GM18505 (cell line): ENCODE data around the gene CDKAL1.

Source experiments
- ATAC-seq: cut with Tn5 transposase; IDR thresholded peaks from one replicate; pipeline ENCODE4 v1.9.1; 2021; ENCODE audit not compliant: unreplicated experiment
- POLR2A ChIP-seq: IDR thresholded peaks from 4 replicates; pipeline ENCODE4 v1.6.1; 2011; ENCODE audit warnings: borderline replicate concordance; ENCODE audit not compliant: insufficient read depth, insufficient read length; ENCODE audit errors: extremely low read depth

CDKAL1 gene

DNA sequence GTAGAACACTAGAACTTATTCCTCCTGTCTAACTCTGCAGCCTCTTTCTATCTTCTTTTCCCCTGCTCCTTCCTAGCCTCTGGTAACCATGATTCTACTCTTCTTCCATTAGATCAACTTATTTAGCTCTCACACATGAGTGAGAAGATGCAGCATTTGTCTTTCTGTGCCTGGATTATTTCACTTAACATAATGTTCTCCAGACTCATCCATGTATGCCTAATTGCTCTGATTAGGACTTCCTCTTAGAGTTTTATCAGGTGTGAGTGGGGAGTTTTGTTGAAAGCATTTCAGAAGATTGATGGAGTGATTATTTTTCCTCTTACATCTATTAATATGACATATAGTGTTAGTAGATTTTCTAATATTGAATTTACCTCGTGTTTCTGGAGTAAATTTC lies 140.4 kb downstream of the CDKAL1 start:
- no peak for ATAC-seq
- no peak for TF ChIP-seq POLR2A

DNA sequence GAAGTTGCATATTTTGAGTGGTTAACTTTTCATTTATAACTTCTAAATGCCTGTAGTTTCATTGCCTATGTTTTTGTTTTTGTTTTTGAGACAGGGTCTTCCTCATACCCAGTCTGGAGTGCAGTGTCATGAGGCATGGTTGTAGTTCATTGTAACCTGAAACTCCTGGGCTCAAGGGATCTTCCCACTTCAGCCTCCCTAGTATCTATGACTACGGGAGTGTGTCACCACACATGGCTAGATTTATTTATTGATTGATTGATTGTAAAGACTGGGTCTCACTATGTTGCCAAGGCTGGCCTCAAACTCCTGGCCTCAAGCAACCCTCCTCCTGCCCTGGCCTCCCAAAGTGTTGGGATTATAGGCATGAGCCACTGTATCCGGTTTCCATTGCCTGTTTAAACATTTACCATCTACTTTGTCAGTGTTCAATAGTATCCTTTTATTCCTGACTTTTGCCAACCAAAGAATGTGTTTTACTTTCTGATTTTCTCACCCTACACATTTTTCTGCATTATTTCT lies 144.6 kb downstream of the CDKAL1 start:
- no peak for TF ChIP-seq POLR2A
- no peak for ATAC-seq

DNA sequence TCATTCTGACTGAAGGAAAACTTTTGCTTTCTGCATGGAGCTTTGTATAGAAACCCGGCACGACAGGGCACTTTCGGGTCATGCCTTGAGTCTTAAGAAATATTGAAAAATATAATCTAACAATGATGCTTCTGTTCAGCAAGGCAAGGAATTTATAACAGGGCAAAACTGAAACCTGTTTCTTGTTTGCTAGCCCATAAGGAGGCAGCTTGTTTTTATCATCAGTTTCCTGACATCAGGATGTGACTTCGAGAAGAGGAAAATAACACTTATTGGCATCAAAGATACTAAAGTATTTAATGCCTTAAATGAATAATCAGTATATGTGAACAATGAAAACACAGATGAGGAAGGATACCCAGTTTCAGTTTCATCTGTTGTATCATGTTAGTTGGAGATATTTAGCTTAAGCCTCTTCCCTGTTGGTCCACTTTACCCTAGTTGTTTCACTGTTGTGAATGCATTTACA lies 146.5 kb downstream of the CDKAL1 start:
- ATAC-seq: peak; percentile 88
- no peak for TF ChIP-seq POLR2A

DNA sequence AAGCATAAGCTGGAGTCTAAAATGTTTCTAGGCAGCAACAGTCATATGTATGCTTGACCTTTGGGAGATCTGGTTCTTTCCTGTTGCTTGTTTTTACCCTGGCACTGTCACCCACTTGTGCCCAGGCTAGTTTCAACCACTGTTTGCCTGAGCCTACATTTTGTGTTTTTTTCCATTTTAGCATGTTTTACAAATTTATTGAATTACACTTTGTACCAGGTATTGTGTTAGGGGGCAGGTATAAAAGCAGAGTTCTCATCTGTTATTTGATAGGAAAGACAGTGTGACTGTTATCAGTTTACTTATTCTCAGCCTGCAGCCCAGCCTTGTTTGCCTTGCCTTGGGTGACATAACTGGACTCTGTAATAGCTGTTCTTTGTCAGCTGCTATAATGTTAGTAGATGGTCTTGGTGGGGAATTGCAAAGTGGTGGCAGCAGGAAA lies 147.0 kb downstream of the CDKAL1 start:
- no peak for TF ChIP-seq POLR2A
- peak; percentile 44 for ATAC-seq

DNA sequence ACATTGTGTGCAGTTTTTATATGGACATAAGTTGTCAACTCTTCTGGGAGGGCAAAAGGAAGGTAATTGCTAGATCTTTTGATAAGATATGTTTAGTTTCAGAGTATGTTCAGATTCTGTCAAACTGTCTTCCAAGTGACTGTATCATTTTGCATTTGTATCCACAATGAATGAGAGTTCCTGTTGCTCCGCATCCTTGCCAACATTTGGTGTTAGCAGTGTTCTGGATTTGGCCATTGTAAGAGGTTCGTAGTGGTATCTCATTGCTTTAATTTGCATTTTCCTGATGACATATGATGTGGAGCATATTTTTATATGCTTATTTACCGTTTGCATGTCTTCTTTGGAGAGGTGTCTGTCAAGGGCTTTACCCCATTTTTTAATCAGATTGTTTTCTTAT lies 150.2 kb downstream of the CDKAL1 start:
- no peak for TF ChIP-seq POLR2A

DNA sequence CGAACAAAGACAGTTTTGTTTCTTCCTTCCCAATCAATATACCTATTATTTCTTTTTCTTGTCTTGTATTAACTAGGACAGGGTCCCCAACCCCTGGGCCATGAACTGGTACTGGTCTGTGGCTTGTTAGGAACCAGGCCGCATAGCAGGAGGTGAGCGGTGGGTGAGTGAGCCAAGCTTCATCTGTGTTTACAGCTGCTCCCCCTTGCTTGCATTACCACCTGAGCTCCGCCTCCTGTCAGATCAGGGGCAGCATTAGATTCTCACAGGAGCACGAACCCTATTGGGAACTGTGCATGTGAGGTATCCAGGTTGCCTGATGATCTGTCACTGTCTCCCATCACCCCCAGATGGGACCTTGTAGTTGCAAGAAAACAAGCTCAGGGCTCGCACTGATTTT lies 151.9 kb downstream of the CDKAL1 start:
- no peak for ATAC-seq
- TF ChIP-seq POLR2A: no peak

More for the DNA sequence above, 150.2 kb downstream of the CDKAL1 start:
- ATAC-seq: no peak

DNA sequence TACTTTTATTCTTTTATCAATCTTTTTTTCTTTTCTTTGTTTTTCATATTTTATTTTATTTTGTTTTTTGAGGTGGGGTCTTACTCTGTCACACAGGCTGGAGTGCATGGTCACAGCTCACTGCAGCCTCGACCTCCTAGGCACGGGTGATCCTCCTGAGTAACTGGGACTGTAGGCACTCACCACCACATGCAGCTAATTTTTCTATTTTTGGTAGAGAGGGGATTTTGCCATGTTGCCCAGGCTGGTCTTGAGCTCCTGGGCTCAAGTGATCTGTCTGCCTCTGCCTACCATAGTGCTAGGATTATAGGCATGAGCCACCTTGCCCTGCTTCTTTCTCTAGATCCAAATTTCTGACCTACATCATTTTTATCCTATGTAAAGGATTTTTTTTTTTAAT lies 153.2 kb downstream of the CDKAL1 start:
- no peak for ATAC-seq

DNA sequence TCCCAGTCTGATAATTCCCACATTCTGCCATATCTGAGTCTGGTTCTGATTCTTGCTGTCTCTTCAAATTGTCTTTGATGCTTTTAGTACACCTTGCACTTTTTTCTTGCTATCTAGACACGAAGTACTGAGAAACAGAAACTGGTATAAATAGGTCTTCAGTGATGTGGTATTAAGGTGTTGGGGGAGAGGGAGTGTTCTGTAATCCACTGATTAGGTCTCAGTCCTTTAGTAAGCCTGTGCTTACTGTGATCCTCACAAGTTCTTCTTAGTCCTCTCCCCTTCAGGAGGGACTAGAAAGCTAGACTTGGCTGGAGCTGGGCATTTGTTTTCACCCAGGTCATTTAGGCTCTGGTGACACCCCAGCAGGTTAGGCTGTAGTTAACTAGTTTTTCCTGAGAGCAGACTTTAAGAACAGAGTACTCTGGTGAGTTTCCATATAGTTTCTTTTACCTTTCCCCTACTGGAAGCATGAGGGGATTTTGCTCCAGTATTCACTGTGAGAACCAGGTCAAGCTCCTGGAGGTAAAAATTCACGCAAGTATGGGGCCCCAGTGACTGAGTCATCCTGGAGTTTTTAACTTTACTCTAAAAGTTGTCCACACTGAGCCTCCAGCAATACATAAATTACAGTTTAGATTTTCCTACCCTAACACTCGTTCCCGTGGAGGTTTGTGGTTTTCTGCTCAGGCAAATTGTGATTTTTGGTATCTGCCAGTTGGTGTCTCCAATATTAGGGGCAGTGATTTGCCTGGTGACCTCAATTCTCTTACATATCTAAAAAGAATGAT lies 154.6 kb downstream of the CDKAL1 start:
- no peak for TF ChIP-seq POLR2A
- peak; percentile 84 for ATAC-seq

More for the DNA sequence above, 153.2 kb downstream of the CDKAL1 start:
- no peak for TF ChIP-seq POLR2A

DNA sequence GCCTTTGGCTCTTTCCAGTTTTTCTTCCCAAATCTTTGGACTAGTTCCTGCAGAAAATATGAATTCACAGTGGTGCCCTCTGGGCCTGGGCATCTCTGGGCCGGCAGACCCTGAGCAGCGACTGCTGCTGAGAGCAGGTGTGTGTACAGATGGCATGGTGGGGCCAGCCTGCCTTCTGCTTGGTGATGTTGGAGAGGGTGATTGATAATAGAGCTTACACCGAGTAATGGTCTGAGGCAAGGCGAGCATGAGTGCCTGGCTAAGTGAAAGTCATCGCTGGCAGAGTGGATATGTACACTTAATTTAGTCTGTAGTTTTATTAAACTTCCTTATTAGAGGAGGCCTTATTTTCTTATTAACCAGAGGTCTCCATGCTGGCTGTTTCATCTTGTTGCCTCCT lies 156.9 kb downstream of the CDKAL1 start:
- no peak for TF ChIP-seq POLR2A
- no peak for ATAC-seq

DNA sequence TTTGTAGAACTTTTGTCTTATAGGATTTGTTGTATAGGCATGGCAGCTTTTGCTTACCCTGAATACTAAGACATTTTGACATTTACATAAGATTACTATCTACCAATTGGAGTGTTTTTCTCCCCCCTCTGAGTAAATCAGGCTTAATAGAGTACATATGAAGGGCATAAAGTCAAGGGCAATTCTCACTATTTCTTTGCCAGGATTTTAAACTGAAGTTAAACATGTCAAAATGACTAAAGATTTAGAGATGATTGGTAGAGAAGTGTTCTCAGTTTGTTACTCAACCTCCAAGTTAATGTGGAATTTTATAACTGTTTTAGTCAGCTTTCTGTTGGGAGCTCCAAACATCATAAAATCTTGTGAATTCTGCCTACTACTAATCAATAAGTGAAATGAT lies 157.8 kb downstream of the CDKAL1 start:
- TF ChIP-seq POLR2A: no peak
- no peak for ATAC-seq

DNA sequence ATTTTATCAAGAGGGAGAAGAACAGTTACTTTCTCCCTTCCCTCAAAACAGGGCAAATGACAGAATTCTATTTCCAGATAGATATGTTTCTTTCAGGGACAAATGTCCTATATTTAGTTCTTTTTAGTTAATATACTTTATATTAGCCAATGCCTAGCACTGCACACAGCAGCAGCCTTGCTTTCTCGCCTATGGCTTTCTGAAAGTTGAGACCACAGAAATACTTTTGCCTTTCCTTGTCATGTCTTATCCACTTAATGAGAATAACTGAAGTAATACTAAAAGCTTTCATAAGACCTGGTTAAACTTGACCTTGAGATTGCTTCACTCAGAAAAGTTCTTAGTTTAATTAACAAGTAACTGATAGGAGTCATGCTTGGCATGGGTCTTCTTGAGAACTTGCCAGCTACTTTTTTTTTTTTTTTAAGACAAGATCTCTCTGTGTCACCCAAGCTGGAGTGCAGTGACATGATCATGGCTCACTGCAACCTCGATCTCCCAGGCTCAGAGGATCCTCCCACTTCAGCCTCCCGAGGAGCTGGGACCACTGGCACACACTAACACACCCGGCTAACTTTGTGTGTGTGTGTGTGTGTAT lies 159.3 kb downstream of the CDKAL1 start:
- TF ChIP-seq POLR2A: no peak
- no peak for ATAC-seq

DNA sequence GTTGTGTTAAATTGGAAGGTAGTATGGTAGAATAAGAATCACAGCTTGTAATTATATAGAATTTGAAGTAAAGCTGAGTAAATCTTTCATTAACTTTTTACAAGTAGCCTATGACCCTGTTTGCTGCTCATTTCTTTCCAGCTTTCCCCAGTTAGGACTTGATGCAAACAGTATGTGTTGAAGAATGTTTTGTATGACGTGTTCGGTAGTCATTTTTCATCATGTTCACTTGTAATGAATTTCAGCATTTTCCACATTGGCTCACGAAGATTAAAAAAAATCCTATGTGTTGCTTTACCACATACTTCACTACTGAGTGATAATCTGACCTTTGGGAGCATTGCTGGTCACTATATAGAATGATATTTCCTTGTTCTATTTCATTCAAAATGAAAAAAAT lies 162.4 kb downstream of the CDKAL1 start:
- ATAC-seq: no peak
- no peak for TF ChIP-seq POLR2A

DNA sequence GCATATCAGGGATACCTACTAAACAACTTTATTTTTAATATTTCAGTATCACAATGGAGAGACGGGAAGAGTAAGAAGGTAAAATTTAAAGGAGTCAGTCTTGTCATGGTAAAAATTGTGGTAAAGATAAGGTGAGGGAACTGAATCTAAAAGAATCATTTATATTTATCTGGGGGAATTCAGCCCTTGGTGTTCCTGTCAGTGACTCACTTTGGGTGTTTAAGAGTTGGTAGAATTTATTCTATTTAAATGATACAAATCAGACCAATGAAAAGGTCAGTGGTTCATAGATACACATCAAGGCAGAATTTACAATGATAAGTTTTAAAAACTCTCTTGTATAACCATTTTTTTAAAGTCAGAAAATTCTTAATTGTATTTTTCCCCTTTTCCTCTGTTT lies 164.4 kb downstream of the CDKAL1 start:
- no peak for TF ChIP-seq POLR2A

DNA sequence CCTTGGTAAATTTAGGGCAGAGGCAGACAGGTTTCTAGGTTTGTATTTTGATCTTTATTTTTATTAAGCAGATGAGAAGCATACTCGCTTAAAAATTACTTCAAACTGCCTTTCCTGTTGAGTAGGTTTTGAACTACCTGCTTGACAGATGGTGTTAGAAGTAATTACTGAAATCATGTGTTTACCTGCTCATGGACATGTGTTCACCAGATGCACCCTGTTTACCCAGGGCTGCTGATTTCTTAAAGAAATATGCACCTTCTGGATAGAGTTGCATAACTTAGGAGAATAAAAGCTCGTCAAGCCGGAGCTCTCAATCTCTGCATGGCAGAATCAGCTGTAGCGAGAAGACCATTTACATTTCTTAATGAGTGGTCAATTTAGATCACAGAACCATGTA lies 165.1 kb downstream of the CDKAL1 start:
- TF ChIP-seq POLR2A: no peak
- ATAC-seq: no peak

More for the DNA sequence above, 164.4 kb downstream of the CDKAL1 start:
- ATAC-seq: no peak
